ENCODE data around the gene DES. TPM values are rescaled to one million over a fixed set of nuclear protein-coding genes. Genes with fewer than 3 reads are reported as not detected.

DES gene
- total RNA-seq, 2 donors from 2014 or later = 12.7 to 23.1 TPM

GRCh38 chr2:219416938-219417337 lies 1.2 kb upstream of the DES start:
- H3K27me3 ChIP-seq = peaks cover 0 to 12% of the 10 kb centered on the region in 2 donors
- ATAC-seq (no peak), DNase-seq (no peak)
- TF ChIP-seq, protein P1, sequence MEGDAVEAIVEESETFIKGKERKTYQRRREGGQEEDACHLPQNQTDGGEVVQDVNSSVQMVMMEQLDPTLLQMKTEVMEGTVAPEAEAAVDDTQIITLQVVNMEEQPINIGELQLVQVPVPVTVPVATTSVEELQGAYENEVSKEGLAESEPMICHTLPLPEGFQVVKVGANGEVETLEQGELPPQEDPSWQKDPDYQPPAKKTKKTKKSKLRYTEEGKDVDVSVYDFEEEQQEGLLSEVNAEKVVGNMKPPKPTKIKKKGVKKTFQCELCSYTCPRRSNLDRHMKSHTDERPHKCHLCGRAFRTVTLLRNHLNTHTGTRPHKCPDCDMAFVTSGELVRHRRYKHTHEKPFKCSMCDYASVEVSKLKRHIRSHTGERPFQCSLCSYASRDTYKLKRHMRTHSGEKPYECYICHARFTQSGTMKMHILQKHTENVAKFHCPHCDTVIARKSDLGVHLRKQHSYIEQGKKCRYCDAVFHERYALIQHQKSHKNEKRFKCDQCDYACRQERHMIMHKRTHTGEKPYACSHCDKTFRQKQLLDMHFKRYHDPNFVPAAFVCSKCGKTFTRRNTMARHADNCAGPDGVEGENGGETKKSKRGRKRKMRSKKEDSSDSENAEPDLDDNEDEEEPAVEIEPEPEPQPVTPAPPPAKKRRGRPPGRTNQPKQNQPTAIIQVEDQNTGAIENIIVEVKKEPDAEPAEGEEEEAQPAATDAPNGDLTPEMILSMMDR (IDR thresholded peaks at IDR 0.05) = no peak
- no peak for TF ChIP-seq POLR2A (IDR thresholded peaks at IDR 0.05)
- no peaks in the 10 kb centered on the region for H3K36me3 ChIP-seq (replicated peaks in 1 of 2; ENCODE audit: insufficient read depth in 1 of 2, low read depth in 2 of 2)
- H3K9me3 ChIP-seq = no peaks in the 10 kb centered on the region
- intact Hi-C loops (cut with DNase I) = no loop called here
- H3K27ac ChIP-seq = no peak overlapping the region
- H3K4me1 ChIP-seq = peaks cover 10% of the 10 kb centered on the region
- 68 to 71% methylated on average over 4 of the region's 4 CpGs for WGBS, 2 donors
- H3K4me3 ChIP-seq = no peak overlapping the region

GRCh38 chr2:219417374-219417773 lies 803 bp upstream of the DES start:
- Histone ChIP-seq H3K27me3 (peaks cover 0 to 12% of the 10 kb centered on the region in 2 donors), H3K4me1 (peaks cover 10% of the 10 kb centered on the region), H3K27ac (no peak overlapping the region), H3K9me3 (no peaks in the 10 kb centered on the region), H3K4me3 (no peak overlapping the region), H3K36me3 (replicated peaks in 1 of 2; ENCODE audit: insufficient read depth in 1 of 2, low read depth in 2 of 2) (no peaks in the 10 kb centered on the region)
- DNase-seq (no peak), ATAC-seq (no peak)
- intact Hi-C loops (cut with DNase I) = no loop called here
- TF ChIP-seq, protein P1 (IDR thresholded peaks at IDR 0.05) = no peak
- TF ChIP-seq POLR2A (IDR thresholded peaks at IDR 0.05) = no peak
- 75 to 95% methylated on average over 6 to 9 of the region's 9 CpGs for WGBS, 2 donors

- WGBS, 2 donors = 49 to 51% methylated on average over 5 to 9 of the region's 12 CpGs
- intact Hi-C loops (cut with DNase I) = no loop called here
- H3K27me3 ChIP-seq = peaks cover 0 to 12% of the 10 kb centered on the region in 2 donors
- no peak for TF ChIP-seq POLR2A (IDR thresholded peaks at IDR 0.05)
- TF ChIP-seq, protein P1 (IDR thresholded peaks at IDR 0.05) = no peak
- H3K4me3 ChIP-seq = no peak overlapping the region
- H3K27ac ChIP-seq = no peak overlapping the region
- peaks cover 10% of the 10 kb centered on the region for H3K4me1 ChIP-seq
- no peaks in the 10 kb centered on the region for H3K36me3 ChIP-seq (replicated peaks in 1 of 2; ENCODE audit: insufficient read depth in 1 of 2, low read depth in 2 of 2)
- ATAC-seq = no peak
- DNase-seq = no peak
- H3K9me3 ChIP-seq = no peaks in the 10 kb centered on the region
Measured at GRCh38 chr2:219419012-219419324, 791 bp downstream of the DES start.

GRCh38 chr2:219419331-219420197 lies 1.4 kb downstream of the DES start:
- DNase-seq (no peak), ATAC-seq (no peak)
- Histone ChIP-seq H3K9me3 (no peaks in the 10 kb centered on the region), H3K4me1 (peaks cover 10% of the 10 kb centered on the region), H3K4me3 (no peak overlapping the region), H3K27ac (no peak overlapping the region), H3K36me3 (replicated peaks in 1 of 2; ENCODE audit: insufficient read depth in 1 of 2, low read depth in 2 of 2) (no peaks in the 10 kb centered on the region), H3K27me3 (peaks cover 0 to 12% of the 10 kb centered on the region in 2 donors)
- WGBS, 2 donors = 70 to 89% methylated on average over 8 to 9 of the region's 9 CpGs
- no peak for TF ChIP-seq POLR2A (IDR thresholded peaks at IDR 0.05)
- TF ChIP-seq, protein P1 (IDR thresholded peaks at IDR 0.05) = no peak
- intact Hi-C loops (cut with DNase I) = no loop called here

GRCh38 chr2:219420687-219421086 lies 2.5 kb downstream of the DES start:
- no peak for TF ChIP-seq POLR2A (IDR thresholded peaks at IDR 0.05)
- TF ChIP-seq, protein P1 (IDR thresholded peaks at IDR 0.05) = no peak
- no peak for DNase-seq
- Histone ChIP-seq H3K4me1 (peaks cover 10% of the 10 kb centered on the region), H3K4me3 (no peak overlapping the region), H3K9me3 (no peaks in the 10 kb centered on the region), H3K36me3 (replicated peaks in 1 of 2; ENCODE audit: insufficient read depth in 1 of 2, low read depth in 2 of 2) (no peaks in the 10 kb centered on the region), H3K27me3 (peaks cover 0 to 12% of the 10 kb centered on the region in 2 donors), H3K27ac (no peak overlapping the region)
- WGBS, 2 donors = 63 to 85% methylated on average over 8 of the region's 8 CpGs
- intact Hi-C loops (cut with DNase I) = no loop called here
- ATAC-seq = no peak

All from body of pancreas (tissue), 4 donors.